Kasumi-1 (cell line): ENCODE measurements around the gene SERPINB12.

Experiments
- DNase-seq, 2 experiments: peaks; one replicate each; lab custom pipeline; 2025; lab: John Stamatoyannopoulos, UW

The SERPINB12 gene

GRCh38 chr18:63542069-63542468, at the start of gene SERPINB12:
TSS of gene SERPINB12 (plus strand) at chr18:63542369. CDS start at chr18:63556160, 13,791 bp downstream.
- peak in 1 of 2 experiments; percentile 2 for DNase-seq

DNA sequence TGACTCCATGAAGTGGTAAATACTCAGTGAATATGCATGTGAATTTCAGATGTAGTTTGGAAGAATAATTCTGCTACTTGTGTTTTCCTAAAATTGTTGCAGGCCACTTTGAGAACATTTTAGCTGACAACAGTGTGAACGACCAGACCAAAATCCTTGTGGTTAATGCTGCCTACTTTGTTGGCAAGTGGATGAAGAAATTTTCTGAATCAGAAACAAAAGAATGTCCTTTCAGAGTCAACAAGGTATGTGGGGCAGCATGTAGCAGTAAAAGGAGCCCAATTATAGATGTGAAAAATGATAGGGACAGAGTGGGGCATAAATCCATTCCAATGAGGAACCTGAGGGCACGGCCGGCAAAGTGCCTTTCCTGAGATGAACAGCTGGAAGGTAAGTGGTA, 49.3 kb upstream of the SERPINB12 start:
- no peak for DNase-seq

GRCh38 chr18:63495675-63496074, 46.5 kb upstream of the SERPINB12 start:
- no peak for DNase-seq

GRCh38 chr18:63505566-63506335, 36.4 kb upstream of the SERPINB12 start:
- peak; percentile 4 to 46 for DNase-seq

DNA sequence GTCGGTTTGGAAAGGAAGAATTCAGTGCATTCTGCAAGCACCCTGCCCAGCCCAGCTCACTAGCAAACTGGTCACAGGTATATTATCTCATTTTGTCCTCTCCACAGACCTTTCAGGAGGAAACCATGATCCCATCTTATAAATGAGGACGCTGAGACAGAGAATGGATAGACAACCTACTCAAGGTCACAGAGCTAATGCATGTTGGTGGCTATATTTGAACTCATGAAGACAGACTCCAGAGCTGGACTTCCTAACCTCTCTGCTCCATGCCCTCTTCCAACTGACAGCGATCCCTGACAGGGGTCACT, 35.9 kb upstream of the SERPINB12 start:
- no peak for DNase-seq

DNA sequence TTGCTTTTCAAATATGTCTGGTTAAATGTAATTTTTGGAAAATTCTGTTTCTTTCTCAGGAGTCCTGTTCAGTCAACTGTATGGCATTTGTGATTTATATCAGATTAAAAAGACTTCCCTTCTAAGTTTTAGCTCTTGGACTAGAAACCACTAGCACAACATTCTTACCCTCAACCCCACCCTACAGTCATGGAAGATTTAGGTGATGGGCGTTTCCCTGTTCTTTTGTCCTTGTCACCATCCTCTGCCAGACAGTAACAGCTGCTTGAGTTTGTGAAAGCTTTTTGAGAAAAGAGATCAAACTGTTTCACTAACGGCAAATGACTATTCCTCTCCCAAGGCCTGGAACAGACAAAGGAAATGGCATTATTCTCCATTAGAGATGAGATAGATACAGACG, 33.6 kb upstream of the SERPINB12 start:
- no peak for DNase-seq

DNA sequence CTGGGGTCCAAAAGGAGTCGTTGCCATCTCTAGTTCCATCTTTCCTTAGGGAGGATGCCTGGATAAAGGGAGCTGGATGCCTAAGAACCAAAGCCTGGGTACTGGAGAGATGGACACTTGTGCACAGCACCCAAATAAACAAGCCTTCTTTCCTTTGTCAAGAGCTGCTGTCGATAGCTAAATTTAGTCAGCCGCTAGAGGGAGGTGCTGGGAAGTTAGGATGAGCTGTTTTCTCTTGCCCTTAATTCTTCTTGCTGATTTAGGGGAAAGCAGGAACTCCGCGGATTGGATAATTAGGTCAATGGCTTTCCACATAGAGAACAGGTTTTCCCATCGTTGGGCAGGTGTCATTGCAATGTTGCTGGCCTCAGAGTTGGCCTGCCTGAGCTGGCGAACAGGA, 30.9 kb upstream of the SERPINB12 start:
- peak; percentile 63 to 80 for DNase-seq

- no peak for DNase-seq
Measured at GRCh38 chr18:63514326-63514725, 27.8 kb upstream of the SERPINB12 start.

- DNase-seq = no peak
Measured at GRCh38 chr18:63514888-63515678, 27.1 kb upstream of the SERPINB12 start.

GRCh38 chr18:63515801-63516200, 26.4 kb upstream of the SERPINB12 start:
- no peak for DNase-seq

DNA sequence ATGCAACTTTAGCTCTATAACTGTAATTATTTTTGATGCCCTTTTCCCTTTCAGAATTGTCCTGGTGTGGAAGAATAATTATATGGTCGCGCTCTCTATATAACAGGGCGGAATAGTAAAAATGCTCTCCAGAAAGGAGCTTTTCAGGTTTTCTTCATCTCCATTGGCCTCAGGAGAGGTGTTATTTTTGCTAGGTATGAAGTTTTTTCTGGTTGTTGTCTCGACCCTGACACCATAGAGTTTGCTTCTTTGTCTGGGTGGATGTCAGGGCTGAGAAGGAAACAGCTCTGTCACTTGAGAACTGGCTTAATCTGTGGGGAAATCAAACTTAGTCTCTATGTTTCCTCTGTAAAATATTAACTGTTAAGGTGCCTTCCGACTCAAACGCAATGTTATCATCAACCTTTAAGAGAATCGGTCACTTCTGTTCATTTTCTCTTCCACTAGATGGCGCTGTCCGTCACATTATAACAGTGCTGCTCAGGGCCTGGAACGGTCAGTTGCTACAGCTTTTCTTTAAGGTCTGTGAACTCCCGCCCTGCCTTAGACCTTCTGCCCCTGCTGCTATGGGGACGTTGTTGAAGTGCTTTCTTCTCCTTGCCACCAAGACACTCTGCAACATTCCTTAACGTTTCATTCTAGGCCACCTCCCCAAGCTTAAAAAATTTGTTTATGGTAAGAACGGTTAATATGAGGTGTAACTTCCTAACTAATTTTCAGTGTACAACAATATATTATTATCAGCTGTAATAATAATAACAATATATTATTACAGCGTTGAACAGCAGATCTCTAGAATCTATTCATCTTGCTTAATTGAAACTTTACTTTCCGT, 23.8 kb upstream of the SERPINB12 start:
- peak; percentile 88 to 90 for DNase-seq

DNA sequence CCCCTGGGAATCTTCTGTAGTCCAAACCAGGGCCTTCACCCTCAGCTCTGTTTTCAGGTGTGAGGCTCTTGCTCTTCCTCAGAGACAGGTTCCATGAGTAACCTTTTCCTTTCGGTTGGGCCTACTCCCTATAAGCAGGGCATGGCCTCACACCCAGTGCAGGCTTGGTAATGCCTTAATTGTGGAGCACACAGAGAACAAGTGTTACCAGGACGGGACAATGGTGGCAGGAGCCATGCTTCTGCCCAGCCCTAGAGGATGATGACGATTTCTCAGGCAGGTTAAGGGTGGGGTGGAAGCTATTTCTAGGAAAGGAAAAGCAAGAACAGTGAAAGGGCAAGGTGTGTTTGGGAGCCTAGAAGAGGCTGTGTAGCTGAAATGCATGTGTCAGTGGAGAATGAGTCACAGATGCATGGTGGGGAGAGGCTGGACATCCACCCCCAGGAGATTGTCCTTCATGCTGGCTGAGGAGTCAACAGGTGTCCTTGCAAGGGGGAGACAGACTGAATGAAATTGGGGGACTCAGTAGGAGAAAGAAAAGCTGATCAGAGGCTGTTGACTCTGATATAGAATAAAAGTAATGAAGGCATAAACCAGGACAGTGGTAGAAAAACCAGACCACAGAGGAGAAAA, 22.0 kb upstream of the SERPINB12 start:
- DNase-seq = no peak

DNA sequence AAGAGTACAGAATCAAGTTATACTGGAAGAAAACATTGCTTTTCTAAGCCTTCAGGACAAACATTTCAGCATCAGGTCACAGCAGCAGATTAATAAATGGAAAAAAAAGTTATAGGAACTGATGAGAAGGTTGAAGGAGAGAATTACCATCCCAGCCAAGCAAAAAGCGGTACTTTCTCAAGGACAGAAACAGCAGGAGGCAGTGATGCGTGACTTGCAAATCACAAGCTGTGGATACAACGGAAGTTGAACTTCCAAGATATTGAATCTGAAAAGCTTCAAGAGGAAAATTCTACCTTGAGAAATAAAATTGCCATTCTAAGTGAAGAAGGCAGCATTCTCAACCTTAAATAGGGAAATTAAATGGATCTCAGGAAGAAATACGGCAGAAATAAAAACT, 18.5 kb upstream of the SERPINB12 start:
- DNase-seq = no peak

- DNase-seq = no peak
Measured at GRCh38 chr18:63527251-63527650, 14.9 kb upstream of the SERPINB12 start.

- no peak for DNase-seq
Measured at GRCh38 chr18:63528863-63529492, 13.2 kb upstream of the SERPINB12 start.

DNA sequence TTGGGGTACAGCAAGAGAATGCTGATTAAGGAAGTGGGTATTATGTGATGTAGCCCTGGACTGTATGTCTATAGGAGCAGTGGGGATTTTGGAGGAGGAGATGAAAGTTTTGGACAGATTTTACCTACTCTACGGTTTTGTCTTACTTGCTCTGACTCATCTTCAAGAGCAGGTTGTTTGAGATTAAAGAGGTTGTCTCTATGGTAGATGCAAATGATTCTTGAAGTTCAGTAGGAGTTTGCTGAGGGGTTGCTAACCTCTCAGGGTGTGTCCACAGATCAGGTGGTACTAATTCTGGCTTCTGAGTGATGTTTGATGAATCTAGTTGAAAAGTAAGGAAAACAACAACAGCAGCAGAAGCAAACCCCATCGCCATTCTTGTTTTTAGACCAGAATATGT, 9.7 kb upstream of the SERPINB12 start:
- DNase-seq = no peak

GRCh38 chr18:63534615-63535014, 7.6 kb upstream of the SERPINB12 start:
- DNase-seq = no peak

- no peak for DNase-seq
Measured at GRCh38 chr18:63539904-63540510, 2.2 kb upstream of the SERPINB12 start.

DNA sequence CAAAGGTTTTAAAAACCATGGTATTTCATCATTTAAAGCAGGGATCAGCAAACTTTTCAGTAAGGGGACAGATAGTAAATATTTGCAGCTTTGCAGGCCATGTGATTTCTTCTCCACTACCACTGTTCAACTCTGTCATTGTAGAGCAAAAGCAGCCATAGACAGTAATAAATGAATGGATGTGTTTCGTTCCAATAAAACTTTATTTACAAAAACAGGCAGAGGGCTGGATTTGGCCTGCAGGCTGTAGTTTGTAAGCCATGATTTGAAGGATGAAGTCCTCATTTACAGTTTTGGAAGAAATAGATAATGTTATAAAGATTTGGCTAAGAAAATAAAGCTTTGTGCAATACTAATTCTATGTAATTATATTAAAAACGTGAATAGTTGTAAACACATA, 1.8 kb downstream of the SERPINB12 start:
- DNase-seq = no peak

GRCh38 chr18:63545000-63545399, 2.8 kb downstream of the SERPINB12 start:
- no peak for DNase-seq

GRCh38 chr18:63550068-63550467, 7.9 kb downstream of the SERPINB12 start:
- DNase-seq = no peak
